Lower lobe of right lung (tissue), 2 donors: ENCODE data around the gene CACNB2. TPM values are rescaled to one million over a fixed set of nuclear protein-coding genes. Genes with fewer than 3 reads are reported as not detected.
"Not testable (repeated sequence)": the region's sequence is repeated elsewhere in the genome, so short reads cannot be mapped to it uniquely, and the experiment has no call there.

Experiments used
- ATAC-seq, 2 donors: fragments of 200-7000 bp; cut with Tn5 transposase; one replicate each; pipeline ENCODE4 v1.9.1; 2020 to 2022; ENCODE audit warnings: mild to moderate bottlenecking in 2 of 2, moderate library complexity in 2 of 2
- DNase-seq: peaks from one replicate; pipeline ENCODE4 v3.0.0-alpha.2; 2020
- H3K27ac ChIP-seq: fragments of 200-600 bp; one replicate; pipeline ENCODE4 v1.8.0; 2022
- H3K27me3 ChIP-seq: fragments of 200-600 bp; one replicate; pipeline ENCODE4 v1.8.0; 2022; ENCODE audit warnings: low read depth
- H3K36me3 ChIP-seq: fragments of 200-600 bp; one replicate; pipeline ENCODE4 v1.8.0; 2022; ENCODE audit warnings: mild to moderate bottlenecking
- H3K4me1 ChIP-seq: fragments of 200-600 bp; one replicate; pipeline ENCODE4 v1.8.0; 2022
- H3K4me3 ChIP-seq: fragments of 200-600 bp; one replicate; pipeline ENCODE4 v1.8.0; 2022; ENCODE audit warnings: mild to moderate bottlenecking
- H3K9me3 ChIP-seq: fragments of 200-600 bp; one replicate; pipeline ENCODE4 v1.8.0; 2022
- intact Hi-C: fragments of 100-400 bp; cut with DNase I; formaldehyde crosslinking; loops from one replicate; pipeline ENCODE4 v1.11.0; 2022
- total RNA-seq: library from RNA; stranded (reverse); fragmentation: NEBNext Ultra II Directional; extraction: Animal tissue kit (Norgen Biotek cat#: 25700); gene quantifications from one replicate; pipeline ENCODE4 v1.2.1, GENCODE V29; 2021
- TF ChIP-seq, protein P1 (sequence below): fragments of 200-600 bp; IDR thresholded peaks from one replicate; pipeline ENCODE4 v1.8.0; 2022; ENCODE audit warnings: antibody characterized with exemption, mild to moderate bottlenecking
- donor health status: DM: no; HTN: yes; CAD: no; lungs with severe emphysema.

Gene CACNB2
- total RNA-seq, 1 donor from 2014 or later = 1.4 TPM

DNA sequence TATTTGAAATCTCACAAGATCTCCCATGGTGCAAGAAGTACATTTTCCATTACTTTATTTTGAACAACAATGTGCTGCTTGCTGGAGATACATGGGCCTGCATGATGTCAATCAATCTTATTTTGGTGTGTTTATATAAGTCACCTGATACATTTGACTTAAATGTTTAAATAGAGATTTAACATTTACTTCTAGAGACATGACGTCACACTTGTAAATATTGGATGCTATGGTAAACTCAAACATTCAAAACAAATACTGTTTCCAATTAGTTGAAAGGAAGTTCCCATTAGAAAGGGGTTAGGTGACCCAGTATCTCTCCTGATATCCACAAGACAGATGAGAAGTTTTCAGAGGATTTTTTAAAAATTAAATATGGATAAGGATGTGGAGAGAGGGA, 296.7 kb downstream of the CACNB2 start:
- TF ChIP-seq, protein P1, sequence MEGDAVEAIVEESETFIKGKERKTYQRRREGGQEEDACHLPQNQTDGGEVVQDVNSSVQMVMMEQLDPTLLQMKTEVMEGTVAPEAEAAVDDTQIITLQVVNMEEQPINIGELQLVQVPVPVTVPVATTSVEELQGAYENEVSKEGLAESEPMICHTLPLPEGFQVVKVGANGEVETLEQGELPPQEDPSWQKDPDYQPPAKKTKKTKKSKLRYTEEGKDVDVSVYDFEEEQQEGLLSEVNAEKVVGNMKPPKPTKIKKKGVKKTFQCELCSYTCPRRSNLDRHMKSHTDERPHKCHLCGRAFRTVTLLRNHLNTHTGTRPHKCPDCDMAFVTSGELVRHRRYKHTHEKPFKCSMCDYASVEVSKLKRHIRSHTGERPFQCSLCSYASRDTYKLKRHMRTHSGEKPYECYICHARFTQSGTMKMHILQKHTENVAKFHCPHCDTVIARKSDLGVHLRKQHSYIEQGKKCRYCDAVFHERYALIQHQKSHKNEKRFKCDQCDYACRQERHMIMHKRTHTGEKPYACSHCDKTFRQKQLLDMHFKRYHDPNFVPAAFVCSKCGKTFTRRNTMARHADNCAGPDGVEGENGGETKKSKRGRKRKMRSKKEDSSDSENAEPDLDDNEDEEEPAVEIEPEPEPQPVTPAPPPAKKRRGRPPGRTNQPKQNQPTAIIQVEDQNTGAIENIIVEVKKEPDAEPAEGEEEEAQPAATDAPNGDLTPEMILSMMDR = no peak

DNA sequence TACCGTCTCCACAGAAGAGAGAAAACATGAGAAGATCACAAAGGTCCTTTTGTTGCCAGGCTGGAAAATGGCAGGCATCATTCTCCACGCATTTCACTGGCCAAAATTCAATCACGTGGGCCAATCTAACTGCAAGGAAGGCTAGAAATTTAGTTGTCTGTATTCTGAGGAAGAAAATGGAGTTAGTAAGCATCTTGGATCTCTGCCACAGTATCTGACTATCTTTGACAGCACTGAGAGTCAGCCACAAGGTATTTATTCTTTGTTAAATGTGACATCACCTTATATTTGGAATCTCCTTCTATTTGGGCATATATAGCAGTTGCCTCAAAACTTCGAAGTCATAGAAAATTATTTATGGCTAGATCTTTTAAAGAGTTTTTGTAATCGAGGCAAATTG, 297.3 kb downstream of the CACNB2 start:
- no peaks in the 10 kb centered on the region for H3K9me3 ChIP-seq
- no peaks in the 10 kb centered on the region for H3K27me3 ChIP-seq
- no peaks in the 10 kb centered on the region for H3K36me3 ChIP-seq
- H3K4me3 ChIP-seq = no peak overlapping the region
- no peaks in the 10 kb centered on the region for H3K4me1 ChIP-seq
- no peak overlapping the region for H3K27ac ChIP-seq
- no peak for ATAC-seq
- TF ChIP-seq, protein P1 = no peak
- no peak for DNase-seq
- intact Hi-C loops = no loop called here

More for the DNA sequence above, 296.7 kb downstream of the CACNB2 start:
- Histone ChIP-seq H3K27me3 (no peaks in the 10 kb centered on the region), H3K36me3 (no peaks in the 10 kb centered on the region), H3K9me3 (no peaks in the 10 kb centered on the region), H3K27ac (no peak overlapping the region), H3K4me3 (no peak overlapping the region), H3K4me1 (no peaks in the 10 kb centered on the region)
- DNase-seq = no peak
- intact Hi-C loops = no loop called here
- no peak for ATAC-seq

DNA sequence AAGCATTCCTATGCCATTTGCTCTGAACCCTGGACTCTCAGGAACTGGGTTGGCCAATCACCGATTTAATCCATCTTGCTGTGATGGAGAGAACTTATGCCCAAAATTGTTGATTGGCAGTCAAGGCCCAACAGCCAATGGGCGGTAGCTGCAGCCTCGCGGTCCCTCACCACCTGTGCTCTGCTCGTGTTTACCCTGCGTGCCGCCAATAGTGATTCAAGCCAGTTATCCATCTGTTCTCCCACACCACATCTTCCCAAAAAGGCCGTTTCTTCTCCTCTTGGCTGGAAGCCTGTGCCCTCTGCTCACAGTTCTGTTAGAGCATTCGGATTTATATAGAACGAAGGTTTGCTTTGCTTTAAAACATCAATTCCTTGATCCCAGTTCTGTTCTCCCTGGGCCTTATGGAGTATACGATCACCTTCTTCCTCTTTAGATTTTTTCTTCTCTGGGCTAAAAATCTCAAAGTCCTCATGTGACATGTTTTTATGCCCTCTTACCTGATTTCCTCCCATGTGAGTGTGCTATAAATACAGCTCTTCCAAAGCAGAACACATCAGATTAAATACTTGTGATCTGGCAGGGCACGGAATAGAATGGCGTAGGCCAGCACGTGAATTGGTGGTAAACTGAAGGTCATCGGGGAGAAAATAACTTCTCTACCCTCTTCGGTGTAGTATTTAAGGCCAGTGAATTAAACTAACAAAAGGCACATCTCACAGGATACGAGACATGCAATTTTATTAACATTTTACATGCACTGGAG, 298.3 kb downstream of the CACNB2 start:
- no peaks in the 10 kb centered on the region for H3K27me3 ChIP-seq
- DNase-seq = no peak

DNA sequence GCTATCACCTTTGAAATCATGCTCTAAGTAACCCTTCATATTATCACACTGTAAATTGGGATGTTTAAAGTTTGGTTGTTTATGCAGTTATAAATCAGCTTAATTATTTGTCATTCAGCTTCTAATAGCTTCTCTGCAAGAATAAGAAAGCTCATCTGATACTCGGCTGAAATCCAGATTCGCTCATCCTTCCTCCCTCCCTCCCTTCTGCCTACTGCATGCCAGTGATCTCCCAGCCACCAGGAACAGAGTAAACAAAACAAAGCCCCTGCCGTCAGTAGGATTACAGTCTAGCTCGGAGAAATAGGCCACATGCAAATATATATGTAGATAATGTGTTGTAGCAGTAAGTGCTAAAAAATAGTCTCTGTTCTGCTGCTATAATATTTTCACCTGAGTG, 299.4 kb downstream of the CACNB2 start:
- intact Hi-C loops = no loop called here
- H3K4me1 ChIP-seq = no peaks in the 10 kb centered on the region
- TF ChIP-seq, protein P1 = no peak
- H3K4me3 ChIP-seq = no peak overlapping the region
- no peaks in the 10 kb centered on the region for H3K36me3 ChIP-seq
- H3K9me3 ChIP-seq = peaks cover 5% of the 10 kb centered on the region
- H3K27me3 ChIP-seq = no peaks in the 10 kb centered on the region
- H3K27ac ChIP-seq = no peak overlapping the region
- ATAC-seq (no peak), DNase-seq (no peak)

More for the DNA sequence above, 298.3 kb downstream of the CACNB2 start:
- Histone ChIP-seq H3K36me3 (no peaks in the 10 kb centered on the region), H3K9me3 (peaks cover under 1% of the 10 kb centered on the region), H3K4me1 (no peaks in the 10 kb centered on the region), H3K4me3 (no peak overlapping the region), H3K27ac (no peak overlapping the region)
- intact Hi-C loops = no loop called here
- TF ChIP-seq, protein P1 = no peak
- ATAC-seq = no peak

DNA sequence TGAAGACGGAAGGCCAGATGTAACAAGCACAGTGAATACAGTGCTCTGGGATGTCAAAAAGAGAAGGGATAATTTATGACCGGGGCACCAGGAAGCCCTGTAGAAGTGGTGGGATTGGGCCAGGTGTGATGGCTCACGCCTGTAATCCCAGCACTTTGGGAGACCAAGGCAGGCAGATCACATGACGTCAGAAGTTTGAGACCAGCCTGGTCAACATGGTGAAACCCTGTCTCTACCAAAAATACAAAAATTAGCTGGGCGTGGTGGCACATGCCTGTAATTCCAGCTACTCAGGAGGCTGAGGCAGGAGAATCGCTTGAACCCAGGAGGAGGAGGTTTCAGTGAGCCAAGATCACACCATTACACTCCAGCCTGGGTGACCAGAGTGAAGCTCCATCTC, 305.4 kb downstream of the CACNB2 start:
- ATAC-seq, DNase-seq, intact Hi-C loops: not testable (repeated sequence)

DNA sequence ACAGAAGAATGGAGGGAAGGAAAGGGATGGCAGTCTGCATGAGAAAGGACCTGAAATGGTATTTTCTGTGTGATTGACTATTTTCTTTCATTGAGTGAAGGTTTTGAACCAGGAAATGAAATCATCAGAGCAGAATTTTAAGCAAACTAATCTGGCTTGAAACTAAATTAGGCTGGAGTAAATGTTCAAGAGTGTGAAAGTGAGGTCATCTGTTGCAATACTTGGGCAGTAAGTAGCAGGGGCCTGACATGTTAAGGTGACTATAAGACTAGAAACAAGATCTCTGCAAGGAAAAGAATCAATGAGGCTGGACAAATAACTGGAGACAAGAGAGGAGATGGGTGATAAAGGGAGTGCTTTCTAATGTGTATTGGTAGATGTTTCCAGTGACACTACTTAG, 306.0 kb downstream of the CACNB2 start:
- H3K4me1 ChIP-seq = no peaks in the 10 kb centered on the region
- no peaks in the 10 kb centered on the region for H3K36me3 ChIP-seq
- no peak overlapping the region for H3K4me3 ChIP-seq
- H3K27me3 ChIP-seq = no peaks in the 10 kb centered on the region
- H3K27ac ChIP-seq = no peak overlapping the region
- TF ChIP-seq, protein P1 = no peak
- no peak for ATAC-seq
- DNase-seq = no peak
- peaks cover 5% of the 10 kb centered on the region for H3K9me3 ChIP-seq
- intact Hi-C loops = no loop called here

More for the DNA sequence above, 305.4 kb downstream of the CACNB2 start:
- not testable (repeated sequence) for H3K4me1 ChIP-seq, H3K27ac ChIP-seq, H3K27me3 ChIP-seq, H3K36me3 ChIP-seq, H3K9me3 ChIP-seq, H3K4me3 ChIP-seq
